SK-N-SH treated with all-trans-retinoic acid at 6 μM for 48 hours (cell line): ENCODE measurements around the gene PLGRKT.

Experiments
- ATAC-seq: fragments of 200-7000 bp; cut with Tn5 transposase; 3 replicates; pipeline ENCODE4 v1.9.1; 2020; ENCODE audit warnings: mild to moderate bottlenecking, moderate library complexity
- ARNTL ChIP-seq: fragments of 450-650 bp; formaldehyde crosslinking; IDR thresholded peaks from 2 replicates; pipeline ENCODE4 v1.5.0; 2020; ENCODE audit warnings: low read depth, mild to moderate bottlenecking, moderate library complexity, borderline replicate concordance
- BACH2 ChIP-seq: fragments of 250-450 bp; sonication (Bioruptor Pico); IDR thresholded peaks from 2 replicates; pipeline ENCODE4 v1.9.0; 2021; ENCODE audit warnings: mild to moderate bottlenecking, borderline replicate concordance
- CREB5 ChIP-seq: fragments of 250-450 bp; sonication (Bioruptor Pico); IDR thresholded peaks from 2 replicates; pipeline ENCODE4 v1.5.1; 2020; ENCODE audit warnings: low read depth, mild to moderate bottlenecking, moderate library complexity
- CSDC2 ChIP-seq: fragments of 250-450 bp; sonication (Bioruptor Pico); IDR thresholded peaks from 2 replicates; pipeline ENCODE4 v1.5.0; 2020; ENCODE audit warnings: mild to moderate bottlenecking, moderate library complexity
- CSRNP3 ChIP-seq: fragments of 250-450 bp; sonication (Bioruptor Pico); IDR thresholded peaks from 2 replicates; pipeline ENCODE4 v1.5.1; 2021; ENCODE audit warnings: mild to moderate bottlenecking, moderate library complexity
- ESRRG ChIP-seq: fragments of 250-450 bp; sonication (Bioruptor Pico); IDR thresholded peaks from 2 replicates; pipeline ENCODE4 v1.6.1; 2021; ENCODE audit warnings: mild to moderate bottlenecking
- ISL1 ChIP-seq: fragments of 250-450 bp; sonication (Bioruptor Pico); IDR thresholded peaks from 2 replicates; pipeline ENCODE4 v2.1.2; 2022; ENCODE audit warnings: mild to moderate bottlenecking, moderate library complexity
- PATZ1 ChIP-seq: fragments of 250-450 bp; sonication (Bioruptor Pico); IDR thresholded peaks from 2 replicates; pipeline ENCODE4 v1.8.0; 2020; ENCODE audit warnings: mild to moderate bottlenecking, moderate library complexity, borderline replicate concordance
- POU6F1 ChIP-seq: fragments of 250-450 bp; sonication (Bioruptor Pico); IDR thresholded peaks from 2 replicates; pipeline ENCODE4 v1.8.0; 2021; ENCODE audit warnings: low read depth, mild to moderate bottlenecking, moderate library complexity, borderline replicate concordance
- PPARA ChIP-seq: fragments of 250-450 bp; sonication (Bioruptor Pico); IDR thresholded peaks from 2 replicates; pipeline ENCODE4 v1.5.0; 2020; ENCODE audit warnings: mild to moderate bottlenecking, borderline replicate concordance
- RARB ChIP-seq: fragments of 250-450 bp; sonication (Bioruptor Pico); IDR thresholded peaks from 2 replicates; pipeline ENCODE4 v1.8.0; 2021; ENCODE audit warnings: mild to moderate bottlenecking, moderate library complexity
- SNAI2 ChIP-seq: fragments of 250-450 bp; sonication (Bioruptor Pico); IDR thresholded peaks from 2 replicates; pipeline ENCODE4 v1.5.0; 2020; ENCODE audit warnings: mild to moderate bottlenecking, moderate library complexity
- TCF4 ChIP-seq: fragments of 250-450 bp; sonication (Bioruptor Pico); IDR thresholded peaks from 2 replicates; pipeline ENCODE4 v1.8.0; 2021; ENCODE audit warnings: mild to moderate bottlenecking, moderate library complexity, borderline replicate concordance
- TOX ChIP-seq: fragments of 250-450 bp; sonication (Bioruptor Pico); IDR thresholded peaks from 2 replicates; pipeline ENCODE4 v1.8.0; 2021; ENCODE audit warnings: mild to moderate bottlenecking, moderate library complexity, borderline replicate concordance
- TSHZ2 ChIP-seq: fragments of 250-450 bp; sonication (Bioruptor Pico); IDR thresholded peaks from 2 replicates; pipeline ENCODE4 v1.5.0; 2020; ENCODE audit warnings: mild to moderate bottlenecking, moderate library complexity
- ZC3H10 ChIP-seq: fragments of 250-450 bp; sonication (Bioruptor Pico); IDR thresholded peaks from 2 replicates; pipeline ENCODE4 v1.5.1; 2021; ENCODE audit warnings: mild to moderate bottlenecking, moderate library complexity
- ZFP3 ChIP-seq: fragments of 250-450 bp; sonication (Bioruptor Pico); IDR thresholded peaks from 2 replicates; pipeline ENCODE4 v1.5.0; 2020; ENCODE audit warnings: mild to moderate bottlenecking, moderate library complexity
- ZFP30 ChIP-seq: fragments of 450-650 bp; formaldehyde crosslinking; IDR thresholded peaks from 2 replicates; pipeline ENCODE4 v1.5.0; 2022; ENCODE audit warnings: mild to moderate bottlenecking, moderate library complexity
- ZNF565 ChIP-seq: fragments of 450-650 bp; formaldehyde crosslinking; conservative IDR thresholded peaks from 2 replicates; pipeline ENCODE4 v1.5.0; 2020; ENCODE audit warnings: low read depth, mild to moderate bottlenecking, moderate library complexity
- ZNF70 ChIP-seq: fragments of 450-650 bp; formaldehyde crosslinking; IDR thresholded peaks from 2 replicates; pipeline ENCODE4 v1.5.0; 2020; ENCODE audit warnings: mild to moderate bottlenecking, moderate library complexity

The PLGRKT gene

GRCh38 chr9:5470122-5470521 lies 32.4 kb upstream of the PLGRKT start:
- ATAC-seq = peak; percentile 45; the same call in 1 of the 3 replicates
- TF ChIP-seq POU6F1 (CRISPR knock-in tag) = no peak

- ATAC-seq = no peak
These were observed 31.1 kb upstream of the PLGRKT start for GRCh38 chr9:5468850-5469249.

GRCh38 chr9:5466766-5467165 lies 29.0 kb upstream of the PLGRKT start:
- TF ChIP-seq ZC3H10 (CRISPR knock-in tag) = no peak
- TF ChIP-seq CSDC2 (CRISPR knock-in tag) = no peak
- TF ChIP-seq ZNF565 (CRISPR knock-in tag) = no peak
- no peak for TF ChIP-seq RARB (CRISPR knock-in tag)
- no peak for TF ChIP-seq BACH2 (CRISPR knock-in tag)
- ATAC-seq = no peak

More at GRCh38 chr9:5468850-5469249, 31.1 kb upstream of the PLGRKT start:
- TF ChIP-seq PPARA (CRISPR knock-in tag) (no peak), PATZ1 (CRISPR knock-in tag) (no peak), ARNTL (no peak), ESRRG (no peak), ZNF70 (no peak), ZC3H10 (CRISPR knock-in tag) (no peak), CREB5 (no peak), ZFP30 (no peak), CSDC2 (CRISPR knock-in tag) (no peak), CSRNP3 (no peak)

GRCh38 chr9:5466005-5466404 lies 28.3 kb upstream of the PLGRKT start:
- no peak for ATAC-seq
- TF ChIP-seq CSDC2 (CRISPR knock-in tag) (no peak), ZNF565 (CRISPR knock-in tag) (no peak), POU6F1 (CRISPR knock-in tag) (no peak), ZFP30 (no peak), PATZ1 (CRISPR knock-in tag) (no peak), TCF4 (CRISPR knock-in tag) (no peak), ZNF70 (no peak), CSRNP3 (no peak), ZFP3 (no peak), SNAI2 (CRISPR knock-in tag) (no peak), TOX (CRISPR knock-in tag) (no peak), CREB5 (no peak), ISL1 (CRISPR knock-in tag) (no peak), TSHZ2 (CRISPR knock-in tag) (no peak), ZC3H10 (CRISPR knock-in tag) (no peak), RARB (CRISPR knock-in tag) (no peak)
